HG02763 (cell line): Measurements from ENCODE around the gene DOCK1.

Source experiments
- ATAC-seq: cut with Tn5 transposase; IDR thresholded peaks from one replicate; pipeline ENCODE4 v1.9.1; 2021; ENCODE audit warnings: mild to moderate bottlenecking, moderate library complexity; ENCODE audit not compliant: unreplicated experiment

DOCK1 gene

DNA sequence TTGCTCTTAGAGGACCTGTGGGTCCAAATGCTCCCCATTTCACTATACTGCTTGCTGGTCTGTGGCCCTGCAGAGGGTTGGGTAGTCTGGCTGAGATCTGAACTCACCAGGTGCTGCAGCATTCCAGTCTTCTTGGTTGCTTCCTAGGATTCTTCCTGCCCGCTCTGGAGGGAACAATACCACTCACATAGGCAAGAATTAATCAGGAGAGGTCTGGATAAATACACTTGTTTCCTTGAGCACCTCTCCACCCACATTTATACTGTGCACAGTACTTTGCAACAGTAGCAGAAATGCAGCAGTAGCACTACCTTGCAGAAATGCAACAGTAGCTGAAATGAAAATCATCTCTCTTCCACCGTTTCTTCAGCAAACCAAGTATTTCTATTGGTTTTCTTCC, 165.9 kb downstream of the DOCK1 start:
- ATAC-seq: no peak

DNA sequence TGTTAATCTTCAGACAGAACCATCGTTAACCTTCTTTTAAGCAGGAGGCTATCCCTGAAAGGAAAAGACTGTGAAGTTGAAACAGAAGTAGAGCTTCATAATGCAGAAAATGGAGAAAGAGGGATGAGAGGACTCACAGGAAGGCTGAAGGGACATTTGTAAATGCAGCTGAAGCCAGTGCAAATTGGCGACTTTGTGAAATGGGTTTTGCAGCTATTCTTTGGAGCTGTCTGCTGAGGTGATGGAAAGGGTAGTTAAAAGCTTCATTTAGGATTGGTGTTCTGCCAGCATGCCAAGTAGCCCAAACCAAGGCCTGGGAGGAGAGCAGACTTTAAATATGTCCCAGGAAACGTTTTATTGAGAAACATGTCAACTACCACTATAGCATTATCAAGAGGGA, 168.4 kb downstream of the DOCK1 start:
- no peak for ATAC-seq

DNA sequence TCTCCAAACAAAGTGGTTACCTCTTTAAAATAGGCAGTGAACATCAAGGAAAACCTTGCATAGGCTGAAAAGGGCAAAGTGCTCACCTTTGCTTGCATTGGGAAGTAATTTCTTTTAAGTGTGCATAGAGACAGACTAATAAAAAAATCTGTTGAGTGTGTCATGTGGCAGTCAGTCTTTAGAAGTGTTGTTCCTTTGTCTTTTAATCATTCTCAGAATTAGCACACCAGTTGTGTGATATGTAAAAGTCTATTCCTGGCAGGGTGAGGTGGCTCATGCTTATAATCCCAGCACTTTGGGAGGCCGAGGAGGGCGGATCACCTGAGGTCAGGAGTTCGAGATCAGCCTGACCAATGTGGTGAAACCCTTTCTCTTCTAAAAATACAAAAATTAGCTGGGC, 174.2 kb downstream of the DOCK1 start:
- no peak for ATAC-seq

DNA sequence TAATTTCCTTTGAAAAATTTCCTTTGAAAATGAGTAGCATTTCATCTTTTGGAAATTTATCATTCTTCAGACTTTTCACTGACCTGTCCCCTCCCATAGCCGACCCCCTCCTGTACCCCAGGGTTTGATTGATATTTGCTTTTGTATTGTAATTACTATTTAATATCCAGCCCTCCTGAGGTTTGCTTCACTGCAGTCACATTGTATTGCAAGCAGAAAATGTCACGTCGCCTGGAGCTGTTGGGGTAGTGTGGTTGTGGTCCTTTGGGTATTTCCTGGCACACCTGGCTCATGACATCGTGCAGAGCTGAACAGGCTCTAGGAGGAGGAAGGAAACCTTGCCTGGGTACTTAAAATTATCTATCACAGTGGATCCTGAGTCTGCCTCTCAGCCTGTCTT, 175.1 kb downstream of the DOCK1 start:
- ATAC-seq: no peak

DNA sequence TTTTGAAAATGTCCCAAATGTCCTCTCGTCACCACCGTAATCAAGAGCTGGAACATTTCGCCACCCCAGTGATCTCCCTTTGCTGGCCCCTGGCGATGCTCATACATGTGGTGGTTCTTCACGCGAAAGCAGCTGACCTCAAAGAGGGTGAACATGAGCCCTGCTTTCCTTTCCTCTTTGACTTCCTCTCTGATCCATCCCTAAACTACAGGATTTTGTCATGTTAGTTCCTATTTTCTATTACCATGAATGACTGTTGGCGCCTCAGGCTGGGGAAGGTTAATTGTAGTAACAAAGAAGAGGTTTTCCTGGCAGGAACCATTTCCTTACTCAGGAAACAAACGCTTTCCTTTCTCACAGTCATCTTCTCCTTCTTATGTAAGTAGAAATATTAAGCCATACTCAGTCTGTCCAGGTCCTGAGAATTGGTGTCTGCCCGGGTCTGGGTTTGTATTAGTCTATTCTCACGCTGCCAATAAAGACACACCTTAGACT, 176.7 kb downstream of the DOCK1 start:
- ATAC-seq: no peak

DNA sequence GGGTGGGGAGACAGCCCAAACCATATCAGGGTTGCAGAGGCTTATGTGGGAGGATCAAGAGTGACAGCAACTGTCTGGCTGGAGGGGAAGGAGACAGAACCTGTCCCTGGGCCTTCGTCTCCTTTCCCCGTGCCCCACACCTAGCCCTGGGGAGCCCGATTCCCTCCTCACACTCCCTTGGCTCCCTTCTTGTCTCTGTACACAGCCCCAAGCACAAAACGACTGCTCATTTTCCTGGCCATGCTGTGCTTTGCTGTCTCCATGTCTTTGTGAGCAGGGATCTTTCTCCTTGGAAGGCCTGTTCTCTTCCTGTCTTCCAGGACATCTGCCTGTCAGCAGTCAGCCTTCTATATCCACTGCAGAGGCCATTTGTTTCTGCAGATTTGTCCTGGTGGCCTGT, 177.4 kb downstream of the DOCK1 start:
- ATAC-seq: no peak

DNA sequence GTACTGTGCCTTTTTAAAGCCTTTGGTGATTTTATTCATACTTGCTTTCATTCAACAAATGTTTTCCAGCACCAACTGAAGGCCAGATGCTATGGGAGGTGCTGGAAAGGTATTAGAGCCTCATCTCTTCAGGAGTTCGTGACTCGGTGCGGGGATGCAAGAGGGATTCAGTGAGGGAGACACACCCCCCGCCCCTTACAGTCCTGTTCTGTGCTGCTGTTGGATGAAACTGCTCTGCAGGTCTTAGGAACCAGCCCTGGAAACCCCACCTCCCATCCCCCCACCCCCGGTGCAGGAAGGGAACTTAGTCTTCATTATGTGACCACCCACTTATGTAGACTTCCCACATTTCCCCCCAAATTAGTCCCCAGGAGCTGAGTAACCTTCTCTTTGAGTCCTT, 180.7 kb downstream of the DOCK1 start:
- no peak for ATAC-seq

DNA sequence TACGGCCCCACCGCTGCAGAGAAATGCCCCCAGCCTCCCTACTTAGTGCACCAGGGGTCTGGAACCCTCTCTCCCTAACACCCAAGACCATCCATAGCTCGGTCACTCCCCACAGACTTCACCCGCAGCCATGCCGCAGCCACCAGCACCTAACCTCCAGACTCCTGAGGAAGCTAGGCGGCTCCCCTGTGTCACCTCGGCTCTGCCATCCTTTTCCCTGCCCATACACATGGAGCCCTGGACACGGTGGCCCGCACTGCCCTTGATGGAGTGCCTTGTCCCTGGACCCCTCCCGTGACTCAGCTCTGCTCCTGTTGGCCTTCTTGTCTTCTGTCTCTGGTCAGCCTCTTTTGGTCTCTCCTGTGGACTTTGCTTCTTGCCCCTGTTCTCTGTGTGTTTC, 183.7 kb downstream of the DOCK1 start:
- no peak for ATAC-seq

DNA sequence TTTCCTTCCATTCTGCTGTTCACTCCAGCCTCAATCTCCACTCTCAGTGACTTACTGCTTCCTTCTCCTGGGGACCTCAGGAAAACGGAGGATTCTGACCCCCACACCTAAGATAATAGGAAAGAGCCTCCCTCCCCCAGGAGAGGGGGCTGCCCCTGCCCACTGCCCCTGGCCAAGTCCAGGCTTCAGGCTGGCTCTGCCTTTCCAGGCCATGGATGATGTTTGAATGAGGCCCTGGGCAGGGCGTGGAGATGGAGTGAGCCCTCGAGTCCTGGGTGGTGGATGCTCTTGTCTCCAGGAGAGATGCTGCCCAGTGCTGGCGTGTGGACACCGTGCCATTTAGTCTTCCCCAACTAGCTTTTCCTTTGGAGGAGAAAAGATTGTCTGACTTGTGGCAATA, 184.2 kb downstream of the DOCK1 start:
- no peak for ATAC-seq

DNA sequence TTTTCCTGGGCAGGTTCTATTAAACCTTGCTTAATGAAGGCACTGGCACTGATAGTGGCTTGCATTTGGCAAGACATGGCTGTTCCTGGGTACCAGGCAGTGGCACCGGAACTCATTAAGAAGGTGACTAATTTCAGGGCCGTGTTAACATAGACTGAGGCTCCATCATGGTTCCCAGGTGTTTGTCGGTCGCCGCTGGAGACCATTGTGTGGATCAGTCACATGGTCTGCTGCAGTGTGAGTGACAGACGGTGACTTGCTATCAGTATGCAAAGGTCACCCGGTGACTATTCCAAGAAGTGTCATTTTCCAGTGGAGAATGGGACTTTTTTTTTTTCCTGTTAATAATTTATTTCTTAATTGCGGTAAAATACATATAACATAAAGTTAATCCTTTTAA, 184.9 kb downstream of the DOCK1 start:
- no peak for ATAC-seq

DNA sequence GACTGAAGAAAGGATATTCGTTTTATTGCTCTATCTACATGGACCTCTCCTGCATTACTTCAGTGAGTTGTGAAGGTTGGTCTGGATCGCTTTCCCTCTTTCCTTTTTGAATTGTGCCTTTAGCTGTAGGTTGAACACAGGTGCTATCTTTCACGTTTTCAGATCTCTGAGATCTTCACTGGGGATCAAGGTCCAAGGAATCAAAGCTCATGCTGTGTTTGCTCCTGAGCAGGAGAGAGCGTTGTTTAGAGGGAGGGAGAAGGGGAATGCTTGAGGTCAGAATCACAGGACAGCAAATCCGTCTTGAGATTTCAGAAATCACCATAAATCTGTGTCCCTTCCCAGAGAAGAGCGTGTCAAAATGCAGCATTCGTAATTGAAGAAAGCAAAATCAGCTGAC, 186.1 kb downstream of the DOCK1 start:
- no peak for ATAC-seq

DNA sequence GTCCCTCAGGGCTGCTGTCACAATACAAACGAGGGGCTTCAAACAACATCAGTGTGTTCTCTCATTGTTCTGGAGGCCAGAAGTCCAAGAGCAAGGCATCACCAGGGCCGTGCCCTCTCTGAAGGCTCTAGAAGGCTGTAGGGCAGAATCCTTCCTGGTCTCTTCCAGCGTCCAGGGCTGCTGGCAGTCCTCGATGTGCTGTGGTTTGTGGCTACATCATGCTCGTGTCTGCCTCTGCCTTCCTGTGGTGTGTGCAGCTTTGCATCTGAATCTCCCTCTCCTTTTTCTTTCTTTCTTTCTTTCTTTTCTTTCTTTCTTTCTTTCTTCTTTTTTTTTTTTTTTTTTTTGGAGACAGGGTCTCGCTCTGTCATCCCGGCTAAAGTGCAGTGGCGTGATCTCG, 187.7 kb downstream of the DOCK1 start:
- no peak for ATAC-seq

DNA sequence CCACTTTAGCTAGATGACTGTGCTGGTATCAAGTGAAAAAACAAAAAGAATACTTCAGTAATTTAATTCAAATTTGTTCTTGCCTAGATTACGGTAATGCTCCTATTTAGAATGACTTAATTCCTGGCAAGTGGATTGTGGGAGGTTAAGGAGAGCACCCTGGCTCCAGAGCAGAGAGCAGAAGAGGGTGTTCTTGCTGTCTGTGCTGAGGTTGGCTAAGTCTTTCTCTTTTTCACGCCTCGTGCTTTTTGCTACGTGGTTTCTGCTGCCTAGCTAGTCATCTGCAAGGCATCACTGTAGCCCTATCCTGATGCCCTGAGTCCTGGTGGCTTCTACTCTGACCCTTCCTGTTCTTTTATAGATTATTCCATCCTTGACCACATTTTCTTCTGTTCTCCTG, 189.8 kb downstream of the DOCK1 start:
- ATAC-seq: no peak

DNA sequence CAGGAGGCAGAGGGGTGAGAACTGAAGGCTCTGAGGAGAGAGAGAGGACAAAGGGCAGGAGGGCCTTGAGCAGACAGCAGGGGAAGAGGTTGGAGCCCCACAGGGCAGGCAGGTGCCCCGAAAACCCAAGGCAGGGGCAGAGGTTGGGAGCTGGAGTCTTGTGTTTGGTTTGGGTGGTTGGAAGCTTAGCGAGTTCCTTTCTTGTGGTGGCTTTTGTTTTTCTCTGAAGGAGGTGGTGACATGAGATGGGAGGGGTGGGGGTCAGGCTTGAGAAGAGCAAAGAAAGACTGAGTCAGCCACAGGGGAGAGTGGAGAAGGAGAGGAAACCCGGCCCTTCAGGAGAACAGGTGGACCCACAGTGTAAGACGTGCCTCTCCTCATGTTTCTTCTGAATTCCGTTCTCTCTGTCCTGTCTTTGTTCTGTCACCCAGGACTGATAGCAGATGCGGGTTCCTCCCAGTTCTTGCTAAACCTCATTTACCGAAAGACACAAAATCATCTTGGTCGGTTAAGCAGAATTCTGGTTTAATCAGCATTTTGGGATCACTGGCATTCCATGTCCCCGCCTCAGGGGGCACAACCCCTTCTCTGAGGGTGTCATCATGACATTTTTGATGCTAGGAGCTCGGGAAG, 195.9 kb downstream of the DOCK1 start:
- no peak for ATAC-seq

DNA sequence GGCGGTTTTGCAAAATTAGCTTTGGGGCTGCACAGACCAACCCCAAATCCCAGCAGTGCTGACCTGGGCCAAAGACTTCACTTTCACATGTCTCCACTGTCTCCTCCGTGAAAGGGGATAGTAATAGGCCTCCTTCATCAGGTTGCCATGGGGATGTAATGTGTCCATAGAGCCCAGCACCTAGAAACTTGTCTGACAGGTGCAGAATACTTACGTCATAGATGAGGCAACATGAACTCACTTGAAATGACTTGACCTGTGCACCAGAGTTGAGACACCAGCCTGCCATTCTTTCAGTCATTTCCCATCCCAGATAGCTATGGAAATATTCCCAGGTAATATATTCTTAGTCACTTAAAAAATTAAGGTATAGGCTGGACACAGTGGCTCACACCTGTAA, 196.9 kb downstream of the DOCK1 start:
- ATAC-seq: no peak

DNA sequence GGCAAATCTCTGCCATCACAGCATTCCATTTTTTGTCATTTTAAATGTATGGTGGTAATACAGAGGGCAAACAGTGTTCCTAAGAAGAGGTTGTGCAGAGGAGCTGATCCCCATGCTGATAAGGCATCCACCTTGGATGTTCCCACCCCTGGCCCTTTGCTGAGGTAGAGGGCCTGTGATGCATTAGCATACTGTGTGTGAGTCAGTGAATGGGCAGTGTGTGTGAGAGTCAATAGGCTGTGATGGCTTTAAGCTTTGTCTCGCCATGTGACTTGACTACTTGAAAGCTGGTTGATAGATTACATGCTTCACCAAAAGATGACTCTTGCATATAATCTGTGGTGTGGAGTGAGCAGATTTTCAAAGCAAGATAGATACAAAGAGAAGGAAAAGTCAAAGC, 209.9 kb downstream of the DOCK1 start:
- ATAC-seq: no peak

DNA sequence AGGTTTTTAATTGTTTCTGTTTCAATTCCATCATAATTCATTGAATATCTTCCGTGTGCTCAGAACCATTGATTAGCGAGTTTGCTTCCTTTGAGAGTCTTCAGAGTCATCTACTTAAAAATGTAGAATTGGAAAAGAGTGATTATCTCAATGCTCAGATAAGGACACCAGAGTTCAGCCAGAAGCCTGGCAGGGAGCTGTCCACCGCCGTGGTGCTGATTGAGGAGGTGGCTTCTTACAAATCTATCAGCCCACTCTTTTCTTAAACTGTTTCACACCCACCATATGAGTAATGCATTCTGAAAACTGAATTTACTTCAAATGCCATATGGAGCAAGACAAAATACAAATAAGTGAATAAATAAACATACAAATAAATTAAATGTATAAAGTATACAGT, 211.9 kb downstream of the DOCK1 start:
- ATAC-seq: no peak

DNA sequence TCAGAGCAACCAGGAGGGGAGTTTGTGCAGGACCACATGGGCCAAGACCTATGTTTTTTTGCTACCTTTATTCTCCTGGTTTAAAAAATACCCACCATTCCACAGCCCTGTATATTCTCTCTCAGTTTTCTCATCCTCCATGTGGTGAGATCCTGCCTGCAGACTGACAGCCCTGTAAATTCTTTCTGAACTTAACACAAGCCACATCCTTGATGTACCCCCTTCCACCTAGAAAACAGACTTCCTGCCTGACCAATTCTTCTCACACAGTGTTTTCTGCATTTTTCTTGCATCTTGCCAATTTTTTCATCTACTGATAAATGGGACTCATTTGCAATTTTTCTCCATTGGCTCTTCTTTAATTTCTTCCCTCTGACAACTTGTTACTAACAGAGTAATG, 212.8 kb downstream of the DOCK1 start:
- ATAC-seq: no peak

DNA sequence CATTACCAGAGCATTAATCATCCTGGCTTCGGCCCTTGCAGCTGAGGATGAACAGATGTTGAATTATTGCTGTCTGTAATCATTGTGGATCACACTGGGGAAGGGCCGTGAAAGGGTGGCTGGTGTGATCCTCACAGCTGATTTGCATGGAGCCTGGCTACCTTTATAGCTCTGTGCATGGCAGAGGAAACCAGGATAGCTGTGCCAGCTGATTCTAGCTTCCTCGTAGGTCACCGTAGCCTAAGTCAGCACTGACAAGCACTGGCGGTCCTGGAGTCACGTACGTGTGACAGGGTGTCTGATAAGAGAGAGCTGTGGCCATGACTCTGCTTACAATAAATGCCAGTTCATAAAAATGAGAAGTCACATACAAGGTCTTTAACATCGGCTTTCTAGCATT, 214.7 kb downstream of the DOCK1 start:
- ATAC-seq: no peak

DNA sequence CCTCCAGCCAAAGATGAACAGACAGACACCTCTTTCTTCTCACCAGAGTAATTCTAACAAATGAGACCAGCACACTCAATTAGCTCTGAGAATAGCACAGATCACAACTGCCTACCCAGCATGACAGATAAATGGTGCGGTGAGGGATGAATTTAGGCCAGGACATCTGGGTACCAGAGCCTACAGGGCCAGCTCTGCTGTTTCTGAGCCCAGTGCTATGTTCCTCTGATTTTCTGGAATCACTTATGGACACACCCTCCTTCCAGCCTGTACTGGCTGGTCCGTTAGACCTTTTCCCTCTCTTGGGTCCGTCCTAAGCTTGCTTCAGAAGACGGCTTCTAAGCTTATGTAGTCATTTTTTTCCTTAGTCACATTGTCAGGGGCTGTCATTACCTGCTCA, 217.6 kb downstream of the DOCK1 start:
- ATAC-seq: no peak

DNA sequence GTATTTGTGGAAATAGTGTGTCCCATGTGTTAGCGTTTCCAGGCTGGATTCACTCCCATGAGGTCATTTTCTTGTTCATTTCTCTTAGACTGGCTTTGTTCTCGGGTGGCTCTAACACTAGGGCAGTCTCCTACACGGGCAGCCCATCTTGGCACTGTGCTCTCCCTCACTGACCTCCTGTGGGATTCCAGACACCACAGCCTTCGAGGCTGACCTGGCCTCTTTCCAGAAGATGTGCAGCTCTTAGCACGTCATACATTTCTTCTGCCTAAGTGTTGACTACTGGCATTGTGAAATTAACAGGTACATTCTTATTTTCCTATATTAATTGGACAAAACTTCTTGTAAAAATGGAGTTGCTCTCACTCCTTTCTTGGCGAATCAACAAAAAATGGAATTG, 218.4 kb downstream of the DOCK1 start:
- no peak for ATAC-seq

DNA sequence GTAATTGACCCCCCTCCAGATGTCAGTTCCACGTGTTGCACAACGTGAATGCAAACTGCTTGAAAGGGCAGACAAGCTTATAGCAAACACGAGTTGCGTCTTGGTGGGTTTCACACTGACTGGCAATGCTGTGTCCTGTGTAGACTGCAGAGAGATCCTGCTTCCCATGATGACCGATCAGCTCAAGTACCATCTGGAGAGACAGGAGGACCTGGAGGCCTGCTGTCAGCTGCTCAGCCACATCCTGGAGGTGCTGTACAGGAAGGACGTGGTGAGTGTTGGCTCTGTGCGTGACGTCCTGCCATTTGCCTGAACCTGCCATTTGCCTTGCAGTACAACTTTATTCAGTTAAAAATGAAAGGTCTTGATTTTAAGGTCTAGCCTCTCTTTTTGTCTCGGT, 220.1 kb downstream of the DOCK1 start:
- ATAC-seq: no peak

DNA sequence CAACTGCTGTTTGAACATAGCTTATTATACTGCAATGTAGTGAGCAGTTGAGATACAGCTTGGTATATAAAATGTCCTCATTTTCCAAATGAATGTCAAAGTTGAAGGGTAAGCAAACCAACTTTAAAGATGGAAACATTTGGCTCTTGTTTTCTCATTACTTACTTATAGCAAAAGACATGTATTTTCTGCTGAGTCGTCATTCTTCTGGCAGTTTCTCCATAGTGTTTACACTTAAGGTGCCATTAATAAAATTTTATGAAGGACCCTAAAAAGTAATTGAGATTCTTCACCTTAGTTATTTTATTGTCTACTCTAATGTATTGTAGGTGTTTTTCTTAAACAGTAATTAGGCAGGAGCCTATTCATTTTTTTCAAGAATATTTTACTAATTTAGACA, 222.6 kb downstream of the DOCK1 start:
- no peak for ATAC-seq

DNA sequence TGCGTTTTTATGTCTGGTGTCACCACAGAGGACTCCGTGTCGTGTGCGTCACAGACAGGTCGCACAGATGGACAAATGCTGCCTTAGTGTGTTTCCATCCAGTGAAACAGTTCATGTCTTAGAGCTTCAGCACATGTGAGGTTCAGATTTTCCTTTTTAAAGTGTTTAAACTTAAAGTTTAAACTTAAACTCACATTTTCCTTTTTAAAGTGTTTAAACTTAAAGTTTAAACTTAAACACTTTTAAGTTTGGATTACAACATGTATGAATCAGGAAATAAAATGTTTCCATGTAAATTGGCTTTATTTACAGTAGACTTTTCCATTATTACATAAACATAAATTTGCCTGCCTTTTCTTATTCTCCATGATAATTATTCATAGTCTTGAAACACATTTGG, 223.9 kb downstream of the DOCK1 start:
- no peak for ATAC-seq
